HepG2 (cell line): Measurements from ENCODE around the gene CHI3L1.

Source experiments
- ATF7 ChIP-seq, 2 experiments: fragments of 450-650 bp in 1 of 2; sonication (generic) in 1 of 2; formaldehyde crosslinking in 1 of 2; IDR thresholded peaks; 2 replicates each; pipeline versions ENCODE4 v1.4.0 to v1.6.1; 2016 to 2020; ENCODE audit warnings: antibody characterized with exemption in 1 of 2, mild to moderate bottlenecking in 1 of 2, missing genetic modification reagents in 1 of 2
- CEBPB ChIP-seq: IDR thresholded peaks from 2 replicates; pipeline ENCODE4 v1.6.1; 2011; ENCODE audit warnings: low read depth, low read length, improper control_type of control experiment, borderline replicate concordance
- EP300 ChIP-seq, 3 experiments: sonication (generic) in 1 of 3; formaldehyde crosslinking in 1 of 3; IDR thresholded peaks; 2 replicates each; pipeline versions ENCODE4 v1.5.1 to v1.6.1; 2011 to 2020; ENCODE audit warnings: low read depth in 2 of 3, low read length in 2 of 3, borderline replicate concordance in 1 of 3, improper control_type of control experiment in 1 of 3, mild to moderate bottlenecking in 1 of 3, missing genetic modification reagents in 1 of 3, moderate library complexity in 1 of 3
- TBX2 ChIP-seq: sonication (generic); formaldehyde crosslinking; IDR thresholded peaks from 2 replicates; pipeline ENCODE4 v1.5.0; 2020; ENCODE audit warnings: missing genetic modification reagents, mild to moderate bottlenecking, borderline replicate concordance
- TF ChIP-seq, protein P1 (sequence below): IDR thresholded peaks from 2 replicates; pipeline ENCODE4 v1.6.1; 2016; ENCODE audit warnings: low read depth
- TF ChIP-seq, protein P2 (sequence below): sonication (generic); formaldehyde crosslinking; IDR thresholded peaks from 2 replicates; pipeline ENCODE4 v1.5.0; 2020; ENCODE audit warnings: mild to moderate bottlenecking, missing genetic modification reagents, moderate library complexity
- TF ChIP-seq, protein P3 (sequence below): sonication (generic); formaldehyde crosslinking; IDR thresholded peaks from 2 replicates; pipeline ENCODE4 v1.8.0; 2023; ENCODE audit warnings: mild to moderate bottlenecking, missing genetic modification reagents
- TF ChIP-seq, protein P4 (sequence below): sonication (generic); formaldehyde crosslinking; IDR thresholded peaks from 2 replicates; pipeline ENCODE4 v1.5.0; 2020; ENCODE audit warnings: missing genetic modification reagents, mild to moderate bottlenecking, borderline replicate concordance
- TF ChIP-seq, protein P5 (sequence below): sonication (generic); formaldehyde crosslinking; IDR thresholded peaks from 2 replicates; pipeline ENCODE4 v1.4.0; 2020; ENCODE audit warnings: missing genetic modification reagents

DNA sequence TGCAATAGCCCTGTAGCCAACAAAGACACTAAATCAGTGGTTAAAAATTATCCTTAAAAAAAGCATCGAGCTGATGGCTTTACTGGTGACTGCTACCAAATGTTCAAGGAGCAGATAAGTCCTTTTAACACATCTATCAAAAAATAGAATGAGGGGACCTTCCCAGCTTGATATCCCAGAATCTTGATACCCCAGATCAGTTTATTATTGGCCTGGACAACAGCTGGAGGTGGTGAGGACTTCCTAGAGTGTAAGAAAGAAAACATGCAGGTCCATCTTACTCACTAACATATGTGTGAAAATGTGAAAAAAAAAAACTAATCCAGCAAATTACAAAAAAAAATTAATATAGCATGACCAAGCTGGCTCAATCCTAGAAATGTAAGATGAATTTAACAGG lies 21.7 kb upstream of the CHI3L1 start:
- TF ChIP-seq, protein P1, sequence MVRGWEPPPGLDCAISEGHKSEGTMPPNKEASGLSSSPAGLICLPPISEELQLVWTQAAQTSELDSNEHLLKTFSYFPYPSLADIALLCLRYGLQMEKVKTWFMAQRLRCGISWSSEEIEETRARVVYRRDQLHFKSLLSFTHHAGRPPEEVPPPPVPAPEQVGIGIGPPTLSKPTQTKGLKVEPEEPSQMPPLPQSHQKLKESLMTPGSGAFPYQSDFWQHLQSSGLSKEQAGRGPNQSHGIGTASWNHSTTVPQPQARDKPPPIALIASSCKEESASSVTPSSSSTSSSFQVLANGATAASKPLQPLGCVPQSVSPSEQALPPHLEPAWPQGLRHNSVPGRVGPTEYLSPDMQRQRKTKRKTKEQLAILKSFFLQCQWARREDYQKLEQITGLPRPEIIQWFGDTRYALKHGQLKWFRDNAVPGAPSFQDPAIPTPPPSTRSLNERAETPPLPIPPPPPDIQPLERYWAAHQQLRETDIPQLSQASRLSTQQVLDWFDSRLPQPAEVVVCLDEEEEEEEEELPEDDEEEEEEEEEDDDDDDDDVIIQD: no peak
- TF ChIP-seq EP300 (IDR thresholded peaks at IDR 0.05; ENCODE audit: low read depth in 2 of 2, low read length in 2 of 2) (no peak), EP300 (CRISPR knock-in tag; IDR thresholded peaks at IDR 0.05; ENCODE audit: borderline replicate concordance) (no peak), CEBPB (no peak), ATF7 (IDR thresholded peaks at IDR 0.05) (no peak), ATF7 (CRISPR knock-in tag; IDR thresholded peaks at IDR 0.05) (no peak), TBX2 (no peak)
- TF ChIP-seq, protein P2, sequence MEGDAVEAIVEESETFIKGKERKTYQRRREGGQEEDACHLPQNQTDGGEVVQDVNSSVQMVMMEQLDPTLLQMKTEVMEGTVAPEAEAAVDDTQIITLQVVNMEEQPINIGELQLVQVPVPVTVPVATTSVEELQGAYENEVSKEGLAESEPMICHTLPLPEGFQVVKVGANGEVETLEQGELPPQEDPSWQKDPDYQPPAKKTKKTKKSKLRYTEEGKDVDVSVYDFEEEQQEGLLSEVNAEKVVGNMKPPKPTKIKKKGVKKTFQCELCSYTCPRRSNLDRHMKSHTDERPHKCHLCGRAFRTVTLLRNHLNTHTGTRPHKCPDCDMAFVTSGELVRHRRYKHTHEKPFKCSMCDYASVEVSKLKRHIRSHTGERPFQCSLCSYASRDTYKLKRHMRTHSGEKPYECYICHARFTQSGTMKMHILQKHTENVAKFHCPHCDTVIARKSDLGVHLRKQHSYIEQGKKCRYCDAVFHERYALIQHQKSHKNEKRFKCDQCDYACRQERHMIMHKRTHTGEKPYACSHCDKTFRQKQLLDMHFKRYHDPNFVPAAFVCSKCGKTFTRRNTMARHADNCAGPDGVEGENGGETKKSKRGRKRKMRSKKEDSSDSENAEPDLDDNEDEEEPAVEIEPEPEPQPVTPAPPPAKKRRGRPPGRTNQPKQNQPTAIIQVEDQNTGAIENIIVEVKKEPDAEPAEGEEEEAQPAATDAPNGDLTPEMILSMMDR (CRISPR knock-in tag): no peak
- TF ChIP-seq, protein P3, sequence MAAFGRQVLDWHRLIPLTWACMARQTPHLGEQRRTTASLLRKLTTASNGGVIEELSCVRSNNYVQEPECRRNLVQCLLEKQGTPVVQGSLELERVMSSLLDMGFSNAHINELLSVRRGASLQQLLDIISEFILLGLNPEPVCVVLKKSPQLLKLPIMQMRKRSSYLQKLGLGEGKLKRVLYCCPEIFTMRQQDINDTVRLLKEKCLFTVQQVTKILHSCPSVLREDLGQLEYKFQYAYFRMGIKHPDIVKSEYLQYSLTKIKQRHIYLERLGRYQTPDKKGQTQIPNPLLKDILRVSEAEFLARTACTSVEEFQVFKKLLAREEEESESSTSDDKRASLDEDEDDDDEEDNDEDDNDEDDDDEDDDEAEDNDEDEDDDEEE (CRISPR knock-in tag): no peak
- TF ChIP-seq, protein P4, sequence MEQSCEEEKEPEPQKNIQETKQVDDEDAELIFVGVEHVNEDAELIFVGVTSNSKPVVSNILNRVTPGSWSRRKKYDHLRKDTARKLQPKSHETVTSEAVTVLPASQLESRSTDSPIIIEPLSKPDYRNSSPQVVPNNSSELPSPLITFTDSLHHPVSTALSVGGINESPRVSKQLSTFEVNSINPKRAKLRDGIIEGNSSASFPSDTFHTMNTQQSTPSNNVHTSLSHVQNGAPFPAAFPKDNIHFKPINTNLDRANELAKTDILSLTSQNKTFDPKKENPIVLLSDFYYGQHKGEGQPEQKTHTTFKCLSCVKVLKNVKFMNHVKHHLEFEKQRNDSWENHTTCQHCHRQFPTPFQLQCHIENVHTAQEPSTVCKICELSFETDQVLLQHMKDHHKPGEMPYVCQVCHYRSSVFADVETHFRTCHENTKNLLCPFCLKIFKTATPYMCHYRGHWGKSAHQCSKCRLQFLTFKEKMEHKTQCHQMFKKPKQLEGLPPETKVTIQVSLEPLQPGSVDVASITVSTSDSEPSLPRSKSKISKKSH: no peak
- TF ChIP-seq, protein P5, sequence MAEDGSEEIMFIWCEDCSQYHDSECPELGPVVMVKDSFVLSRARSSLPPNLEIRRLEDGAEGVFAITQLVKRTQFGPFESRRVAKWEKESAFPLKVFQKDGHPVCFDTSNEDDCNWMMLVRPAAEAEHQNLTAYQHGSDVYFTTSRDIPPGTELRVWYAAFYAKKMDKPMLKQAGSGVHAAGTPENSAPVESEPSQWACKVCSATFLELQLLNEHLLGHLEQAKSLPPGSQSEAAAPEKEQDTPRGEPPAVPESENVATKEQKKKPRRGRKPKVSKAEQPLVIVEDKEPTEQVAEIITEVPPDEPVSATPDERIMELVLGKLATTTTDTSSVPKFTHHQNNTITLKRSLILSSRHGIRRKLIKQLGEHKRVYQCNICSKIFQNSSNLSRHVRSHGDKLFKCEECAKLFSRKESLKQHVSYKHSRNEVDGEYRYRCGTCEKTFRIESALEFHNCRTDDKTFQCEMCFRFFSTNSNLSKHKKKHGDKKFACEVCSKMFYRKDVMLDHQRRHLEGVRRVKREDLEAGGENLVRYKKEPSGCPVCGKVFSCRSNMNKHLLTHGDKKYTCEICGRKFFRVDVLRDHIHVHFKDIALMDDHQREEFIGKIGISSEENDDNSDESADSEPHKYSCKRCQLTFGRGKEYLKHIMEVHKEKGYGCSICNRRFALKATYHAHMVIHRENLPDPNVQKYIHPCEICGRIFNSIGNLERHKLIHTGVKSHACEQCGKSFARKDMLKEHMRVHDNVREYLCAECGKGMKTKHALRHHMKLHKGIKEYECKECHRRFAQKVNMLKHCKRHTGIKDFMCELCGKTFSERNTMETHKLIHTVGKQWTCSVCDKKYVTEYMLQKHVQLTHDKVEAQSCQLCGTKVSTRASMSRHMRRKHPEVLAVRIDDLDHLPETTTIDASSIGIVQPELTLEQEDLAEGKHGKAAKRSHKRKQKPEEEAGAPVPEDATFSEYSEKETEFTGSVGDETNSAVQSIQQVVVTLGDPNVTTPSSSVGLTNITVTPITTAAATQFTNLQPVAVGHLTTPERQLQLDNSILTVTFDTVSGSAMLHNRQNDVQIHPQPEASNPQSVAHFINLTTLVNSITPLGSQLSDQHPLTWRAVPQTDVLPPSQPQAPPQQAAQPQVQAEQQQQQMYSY (CRISPR knock-in tag): no peak
